Measurements from ENCODE around the gene NUBP2.

Gene NUBP2

DNA sequence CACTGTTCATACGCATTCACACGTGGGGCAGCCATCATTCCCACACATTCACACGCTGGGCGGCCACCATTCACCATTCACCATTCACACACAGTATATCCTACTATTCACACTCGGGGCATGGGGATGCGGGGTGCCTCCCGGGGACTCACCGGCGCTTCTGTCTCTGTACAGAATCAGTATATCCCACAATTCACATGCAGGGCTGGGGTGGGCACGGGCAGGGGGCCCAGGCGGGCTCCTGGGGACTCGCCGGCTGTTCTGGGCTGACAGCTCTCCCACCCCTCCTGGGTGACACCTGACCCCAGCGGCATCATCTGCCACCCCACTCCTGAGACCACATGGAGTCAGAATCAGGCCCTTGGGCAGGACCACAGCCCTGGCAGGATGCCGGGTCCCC is 21.0 kb upstream of the NUBP2 start:
- Histone ChIP-seq H3K9me3 (ENCODE audit: control insufficient read depth in 1 of 2, low read length in 2 of 2) (no peaks in the 10 kb centered on the region), H3K4me3 (ENCODE audit: low read depth in 1 of 2, low read length in 2 of 2) (no peak overlapping the region), H3K27me3 (ENCODE audit: low read depth, low read length) (no peaks in the 10 kb centered on the region), H3K36me3 (ENCODE audit: control insufficient read depth in 1 of 2, insufficient read depth in 2 of 2, low read length in 2 of 2) (peaks cover 4 to 84% of the 10 kb centered on the region in 2 donors), H3K4me1 (ENCODE audit: control insufficient read depth in 1 of 2, insufficient read depth in 2 of 2, low read length in 2 of 2) (no peaks in the 10 kb centered on the region), H3K27ac (ENCODE audit: low read length) (no peak overlapping the region)

- no peaks in the 10 kb centered on the region for H3K9me3 ChIP-seq (ENCODE audit: control insufficient read depth in 1 of 2, low read length in 2 of 2)
- no peaks in the 10 kb centered on the region for H3K4me1 ChIP-seq (ENCODE audit: control insufficient read depth in 1 of 2, insufficient read depth in 2 of 2, low read length in 2 of 2)
- no peaks in the 10 kb centered on the region for H3K27me3 ChIP-seq (ENCODE audit: low read depth, low read length)
- H3K27ac ChIP-seq (ENCODE audit: low read length): no peak overlapping the region
- no peak overlapping the region for H3K4me3 ChIP-seq (ENCODE audit: low read depth in 1 of 2, low read length in 2 of 2)
- H3K36me3 ChIP-seq (ENCODE audit: control insufficient read depth in 1 of 2, insufficient read depth in 2 of 2, low read length in 2 of 2): peaks cover 4 to 88% of the 10 kb centered on the region in 2 donors
These were observed 20.4 kb upstream of the NUBP2 start for GRCh38 chr16:1762196-1762878.

- no peaks in the 10 kb centered on the region for H3K9me3 ChIP-seq (ENCODE audit: control insufficient read depth in 1 of 2, low read length in 2 of 2)
- peaks cover 4 to 88% of the 10 kb centered on the region in 2 donors for H3K36me3 ChIP-seq (ENCODE audit: control insufficient read depth in 1 of 2, insufficient read depth in 2 of 2, low read length in 2 of 2)
- no peaks in the 10 kb centered on the region for H3K4me1 ChIP-seq (ENCODE audit: control insufficient read depth in 1 of 2, insufficient read depth in 2 of 2, low read length in 2 of 2)
- H3K27me3 ChIP-seq (ENCODE audit: low read depth, low read length): no peaks in the 10 kb centered on the region
- no peak overlapping the region for H3K27ac ChIP-seq (ENCODE audit: low read length)
- no peak overlapping the region for H3K4me3 ChIP-seq (ENCODE audit: low read depth in 1 of 2, low read length in 2 of 2)
These were observed 19.8 kb upstream of the NUBP2 start for GRCh38 chr16:1762879-1763520.

GRCh38 chr16:1763521-1764511 is 18.9 kb upstream of the NUBP2 start:
- no peaks in the 10 kb centered on the region for H3K4me1 ChIP-seq (ENCODE audit: control insufficient read depth in 1 of 2, insufficient read depth in 2 of 2, low read length in 2 of 2)
- no peak overlapping the region for H3K27ac ChIP-seq (ENCODE audit: low read length)
- H3K4me3 ChIP-seq (ENCODE audit: low read depth in 1 of 2, low read length in 2 of 2): no peak overlapping the region
- no peaks in the 10 kb centered on the region for H3K27me3 ChIP-seq (ENCODE audit: low read depth, low read length)
- no peaks in the 10 kb centered on the region for H3K9me3 ChIP-seq (ENCODE audit: control insufficient read depth in 1 of 2, low read length in 2 of 2)
- H3K36me3 ChIP-seq (ENCODE audit: control insufficient read depth in 1 of 2, insufficient read depth in 2 of 2, low read length in 2 of 2): peaks cover 4 to 90% of the 10 kb centered on the region in 2 donors

DNA sequence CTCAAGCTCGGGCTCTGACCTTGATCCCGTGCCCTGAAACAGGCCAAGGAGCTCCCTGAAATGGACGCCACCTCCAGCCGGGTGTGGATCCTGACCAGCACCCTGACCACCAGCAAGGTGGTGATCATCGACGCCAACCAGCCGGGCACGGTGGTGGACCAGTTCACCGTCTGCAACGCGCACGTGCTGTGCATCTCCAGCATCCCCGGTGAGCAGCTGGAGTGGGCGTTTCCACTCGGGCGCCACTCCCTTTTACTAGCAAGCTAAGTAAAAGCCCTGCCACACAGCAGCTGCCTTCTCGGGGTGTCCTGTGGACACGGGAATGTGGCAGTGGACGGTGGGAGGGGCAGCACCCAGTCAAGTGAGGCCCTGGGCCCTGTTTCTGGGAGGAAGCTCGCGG is 17.8 kb upstream of the NUBP2 start:
- no peaks in the 10 kb centered on the region for H3K27me3 ChIP-seq (ENCODE audit: low read depth, low read length)
- no peak overlapping the region for H3K4me3 ChIP-seq (ENCODE audit: low read depth in 1 of 2, low read length in 2 of 2)
- H3K4me1 ChIP-seq (ENCODE audit: control insufficient read depth in 1 of 2, insufficient read depth in 2 of 2, low read length in 2 of 2): peaks cover 0 to 7% of the 10 kb centered on the region in 2 donors
- H3K27ac ChIP-seq (ENCODE audit: low read length): no peak overlapping the region
- H3K9me3 ChIP-seq (ENCODE audit: control insufficient read depth in 1 of 2, low read length in 2 of 2): no peaks in the 10 kb centered on the region
- peaks cover 4 to 88% of the 10 kb centered on the region in 2 donors for H3K36me3 ChIP-seq (ENCODE audit: control insufficient read depth in 1 of 2, insufficient read depth in 2 of 2, low read length in 2 of 2)

GRCh38 chr16:1765826-1766225 is 16.9 kb upstream of the NUBP2 start:
- peaks cover 4 to 79% of the 10 kb centered on the region in 2 donors for H3K36me3 ChIP-seq (ENCODE audit: control insufficient read depth in 1 of 2, insufficient read depth in 2 of 2, low read length in 2 of 2)
- peaks cover 0 to 14% of the 10 kb centered on the region in 2 donors for H3K4me1 ChIP-seq (ENCODE audit: control insufficient read depth in 1 of 2, insufficient read depth in 2 of 2, low read length in 2 of 2)
- no peak overlapping the region for H3K4me3 ChIP-seq (ENCODE audit: low read depth in 1 of 2, low read length in 2 of 2)
- H3K27ac ChIP-seq (ENCODE audit: low read length): no peak overlapping the region
- no peaks in the 10 kb centered on the region for H3K9me3 ChIP-seq (ENCODE audit: control insufficient read depth in 1 of 2, low read length in 2 of 2)
- no peaks in the 10 kb centered on the region for H3K27me3 ChIP-seq (ENCODE audit: low read depth, low read length)

- Histone ChIP-seq H3K27me3 (ENCODE audit: low read depth, low read length) (no peaks in the 10 kb centered on the region), H3K4me1 (ENCODE audit: control insufficient read depth in 1 of 2, insufficient read depth in 2 of 2, low read length in 2 of 2) (peaks cover 0 to 14% of the 10 kb centered on the region in 2 donors), H3K27ac (ENCODE audit: low read length) (no peak overlapping the region), H3K9me3 (ENCODE audit: control insufficient read depth in 1 of 2, low read length in 2 of 2) (no peaks in the 10 kb centered on the region), H3K4me3 (ENCODE audit: low read depth in 1 of 2, low read length in 2 of 2) (no peak overlapping the region), H3K36me3 (ENCODE audit: control insufficient read depth in 1 of 2, insufficient read depth in 2 of 2, low read length in 2 of 2) (peaks cover 4 to 75% of the 10 kb centered on the region in 2 donors)
These were observed 16.5 kb upstream of the NUBP2 start for GRCh38 chr16:1766231-1766630.

DNA sequence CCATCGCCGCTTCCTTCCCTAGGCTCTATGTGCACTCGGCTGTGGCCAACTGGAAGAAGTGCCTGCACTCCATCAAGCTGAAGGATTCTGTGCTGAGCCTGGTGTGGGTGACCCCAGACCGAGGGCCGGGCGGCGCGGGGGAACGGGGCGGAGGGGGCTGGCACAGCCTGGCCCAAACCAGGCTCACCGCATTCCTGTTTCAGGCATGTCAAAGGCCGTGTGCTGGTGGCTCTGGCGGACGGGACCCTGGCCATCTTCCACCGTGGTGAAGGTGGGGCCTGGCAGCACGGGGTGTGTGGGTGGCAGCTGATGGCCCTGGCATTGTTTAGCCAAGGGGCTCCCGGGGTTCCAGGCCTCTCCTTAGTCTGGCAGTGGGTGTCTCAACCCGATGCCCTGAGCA is 16.1 kb upstream of the NUBP2 start:
- Histone ChIP-seq H3K4me3 (ENCODE audit: low read depth in 1 of 2, low read length in 2 of 2) (no peak overlapping the region), H3K27ac (ENCODE audit: low read length) (no peak overlapping the region), H3K27me3 (ENCODE audit: low read depth, low read length) (no peaks in the 10 kb centered on the region), H3K9me3 (ENCODE audit: control insufficient read depth in 1 of 2, low read length in 2 of 2) (no peaks in the 10 kb centered on the region), H3K36me3 (ENCODE audit: control insufficient read depth in 1 of 2, insufficient read depth in 2 of 2, low read length in 2 of 2) (peaks cover 4 to 71% of the 10 kb centered on the region in 2 donors), H3K4me1 (ENCODE audit: control insufficient read depth in 1 of 2, insufficient read depth in 2 of 2, low read length in 2 of 2) (peaks cover 0 to 15% of the 10 kb centered on the region in 2 donors)

- H3K27ac ChIP-seq (ENCODE audit: low read length): no peak overlapping the region
- peaks cover 4 to 64% of the 10 kb centered on the region in 2 donors for H3K36me3 ChIP-seq (ENCODE audit: control insufficient read depth in 1 of 2, insufficient read depth in 2 of 2, low read length in 2 of 2)
- H3K9me3 ChIP-seq (ENCODE audit: control insufficient read depth in 1 of 2, low read length in 2 of 2): no peaks in the 10 kb centered on the region
- H3K4me1 ChIP-seq (ENCODE audit: control insufficient read depth in 1 of 2, insufficient read depth in 2 of 2, low read length in 2 of 2): peaks cover 0 to 22% of the 10 kb centered on the region in 2 donors
- H3K27me3 ChIP-seq (ENCODE audit: low read depth, low read length): no peaks in the 10 kb centered on the region
- no peak overlapping the region for H3K4me3 ChIP-seq (ENCODE audit: low read depth in 1 of 2, low read length in 2 of 2)
These were observed 15.4 kb upstream of the NUBP2 start for GRCh38 chr16:1767116-1767994.

DNA sequence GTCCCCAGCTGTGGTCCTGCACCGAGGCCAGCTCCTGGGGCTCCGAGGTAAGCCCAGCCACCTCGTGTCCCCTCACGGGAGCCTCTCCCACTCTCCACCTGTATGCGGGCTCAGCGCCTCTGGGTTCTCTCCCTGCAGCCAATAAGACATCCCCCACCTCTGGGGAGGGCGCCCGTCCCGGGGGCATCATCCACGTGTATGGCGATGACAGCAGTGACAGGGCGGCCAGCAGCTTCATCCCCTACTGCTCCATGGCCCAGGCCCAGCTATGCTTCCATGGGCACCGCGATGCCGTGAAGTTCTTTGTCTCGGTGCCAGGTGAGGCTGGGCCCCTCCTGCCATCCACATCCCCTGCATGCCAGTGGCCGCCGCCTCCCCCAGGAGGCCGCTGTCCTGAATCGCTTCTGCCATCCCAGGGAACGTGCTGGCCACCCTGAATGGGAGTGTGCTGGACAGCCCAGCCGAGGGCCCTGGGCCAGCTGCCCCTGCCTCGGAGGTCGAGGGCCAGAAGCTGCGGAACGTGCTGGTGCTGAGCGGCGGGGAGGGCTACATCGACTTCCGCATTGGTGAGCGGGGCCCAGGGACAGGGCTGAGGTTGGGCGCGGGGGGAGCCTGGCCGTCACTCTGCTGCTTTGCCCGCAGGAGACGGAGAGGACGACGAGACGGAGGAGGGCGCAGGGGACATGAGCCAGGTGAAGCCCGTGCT is 14.5 kb upstream of the NUBP2 start:
- Histone ChIP-seq H3K27ac (ENCODE audit: low read length) (no peak overlapping the region), H3K36me3 (ENCODE audit: control insufficient read depth in 1 of 2, insufficient read depth in 2 of 2, low read length in 2 of 2) (peaks cover 4 to 55% of the 10 kb centered on the region in 2 donors), H3K27me3 (ENCODE audit: low read depth, low read length) (no peaks in the 10 kb centered on the region), H3K9me3 (ENCODE audit: control insufficient read depth in 1 of 2, low read length in 2 of 2) (no peaks in the 10 kb centered on the region), H3K4me1 (ENCODE audit: control insufficient read depth in 1 of 2, insufficient read depth in 2 of 2, low read length in 2 of 2) (peaks cover 0 to 24% of the 10 kb centered on the region in 2 donors), H3K4me3 (ENCODE audit: low read depth in 1 of 2, low read length in 2 of 2) (no peak overlapping the region)

All from muscle layer of duodenum (tissue), 2 donors.